Liver (tissue), 9 donors: Measurements from ENCODE around the gene KLF4. TPM values are rescaled to one million over a fixed set of nuclear protein-coding genes. Genes with fewer than 3 reads are reported as not detected.

Experiments
- DNase-seq: peaks from one replicate; pipeline ENCODE4 v3.0.0-alpha.2; 2017; ENCODE audit warnings: low spot score
- H3K27ac ChIP-seq, 2 donors: one replicate each; pipeline ENCODE4 v1.7.0; 2013; ENCODE audit warnings: inconsistent platforms in 2 of 2, low read length in 2 of 2, control low read depth in 1 of 2, low read depth in 1 of 2, mild to moderate bottlenecking in 1 of 2
- H3K27me3 ChIP-seq, 4 donors: one replicate each; pipeline versions ENCODE4 v1.6.1 to v1.7.0; 2013; ENCODE audit warnings: low read length in 3 of 4, inconsistent platforms in 1 of 4, mild to moderate bottlenecking in 1 of 4, moderate library complexity in 1 of 4; ENCODE audit not compliant: control insufficient read depth in 4 of 4, insufficient read depth in 4 of 4
- H3K36me3 ChIP-seq, 4 donors: one replicate each; pipeline versions ENCODE4 v1.6.1 to v1.7.0; 2013; ENCODE audit warnings: low read length in 3 of 4, mild to moderate bottlenecking in 3 of 4, low read depth in 1 of 4, moderate library complexity in 1 of 4; ENCODE audit not compliant: control insufficient read depth in 4 of 4, insufficient read depth in 3 of 4
- H3K4me1 ChIP-seq, 4 donors: one replicate each; pipeline versions ENCODE4 v1.6.1 to v1.7.0; 2013; ENCODE audit warnings: low read length in 3 of 4, mild to moderate bottlenecking in 3 of 4, moderate library complexity in 1 of 4; ENCODE audit not compliant: control insufficient read depth in 4 of 4, insufficient read depth in 4 of 4
- H3K4me3 ChIP-seq, 3 donors: one replicate each; pipeline versions ENCODE4 v1.6.1 to v1.7.0; 2013; ENCODE audit warnings: low read length in 3 of 3, control low read depth in 1 of 3, low read depth in 1 of 3, mild to moderate bottlenecking in 1 of 3
- H3K9ac ChIP-seq, 2 donors: one replicate each; pipeline ENCODE4 v1.7.0; 2013; ENCODE audit warnings: low read length in 2 of 2, mild to moderate bottlenecking in 2 of 2, moderate library complexity in 2 of 2, control low read depth in 1 of 2, low read depth in 1 of 2
- H3K9me3 ChIP-seq, 4 donors: one replicate each; pipeline versions ENCODE4 v1.6.1 to v1.7.0; 2013; ENCODE audit warnings: low read length in 3 of 4; ENCODE audit not compliant: control insufficient read depth in 4 of 4
- CTCF ChIP-seq: fragments of 150-350 bp; IDR thresholded peaks from 2 replicates; pipeline ENCODE4 v1.5.1; 2017; ENCODE audit warnings: improper control_type of control experiment, low read depth, low read length; ENCODE audit not compliant: missing input control
- EGR1 ChIP-seq, 2 donors: IDR thresholded peaks; 2 replicates each; pipeline ENCODE4 v1.6.1; 2016 to 2018; ENCODE audit warnings: antibody characterized with exemption in 2 of 2, low read depth in 2 of 2
- GABPA ChIP-seq, 2 donors: IDR thresholded peaks in 1 of 2; conservative IDR thresholded peaks in 1 of 2; 2 replicates each; pipeline ENCODE4 v1.6.1; 2016; ENCODE audit warnings: antibody characterized with exemption in 2 of 2, mild to moderate bottlenecking in 1 of 2, moderate library complexity in 1 of 2
- HNF4G ChIP-seq: IDR thresholded peaks from 2 replicates; pipeline ENCODE4 v1.6.1; 2016; ENCODE audit warnings: antibody characterized with exemption
- MAX ChIP-seq: IDR thresholded peaks from 2 replicates; pipeline ENCODE4 v1.6.1; 2016; ENCODE audit warnings: antibody characterized with exemption
- NR2F2 ChIP-seq: IDR thresholded peaks from 2 replicates; pipeline ENCODE4 v1.6.1; 2016; ENCODE audit warnings: antibody characterized with exemption
- RAD21 ChIP-seq, 2 donors: IDR thresholded peaks; 2 replicates each; pipeline ENCODE4 v1.6.1; 2016; ENCODE audit warnings: antibody characterized with exemption in 2 of 2, mild to moderate bottlenecking in 2 of 2
- REST ChIP-seq: IDR thresholded peaks from 2 replicates; pipeline ENCODE4 v1.6.1; 2016; ENCODE audit warnings: antibody characterized with exemption, mild to moderate bottlenecking
- SP1 ChIP-seq: IDR thresholded peaks from 2 replicates; pipeline ENCODE4 v1.6.1; 2018; ENCODE audit warnings: antibody characterized with exemption, mild to moderate bottlenecking
- YY1 ChIP-seq: IDR thresholded peaks from 2 replicates; pipeline ENCODE4 v1.6.1; 2016; ENCODE audit warnings: antibody characterized with exemption, mild to moderate bottlenecking
- ZBTB33 ChIP-seq: IDR thresholded peaks from 2 replicates; pipeline ENCODE4 v1.6.1; 2016; ENCODE audit warnings: antibody characterized with exemption
- WGBS: extraction: QIAGEN DNeasy Blood & Tissue Kit; methylation state at CpG from one replicate; pipeline ENCODE4 v1.1.7; 2013; 5-methylcytosine and 5-hydroxymethylcytosine counted together
- polyA plus RNA-seq, 2 donors: library from polyadenylated mRNA; stranded (reverse) in 1 of 2; unstranded in 1 of 2; fragments of 200-250 nt in 1 of 2; fragments of >200 nt in 1 of 2; fragmentation: Nextera tagmentation in 1 of 2; extraction: Ambion mirVana in 1 of 2; gene quantifications; one replicate each; pipeline versions ENCODE4 v1.2.1 to v1.2.3, GENCODE V29; 2013 to 2015
- total RNA-seq, 2 donors: library from RNA; depleted of rRNA; stranded (reverse); fragments of >200 nt; gene quantifications; one replicate each; pipeline ENCODE4 v1.2.3, GENCODE V29; 2014
- donor health status: healthy.
- donor health status: healthy.
- donor health status: healthy.
- donor health status: healthy.
- donor health status: healthy.

The KLF4 gene
- total and polyA plus RNA-seq, 4 donors: 1.1 to 7.4 (median 3.2) TPM

- H3K27ac ChIP-seq: no peak overlapping the region
These were observed 9.2 kb downstream of the KLF4 start for GRCh38 chr9:107480386-107480789.

More at GRCh38 chr9:107480386-107480789, 9.2 kb downstream of the KLF4 start:
- no peak for DNase-seq
- H3K4me1 ChIP-seq: no peaks in the 10 kb centered on the region
- WGBS: 59% methylated on average over 12 of the region's 12 CpGs
- H3K9me3 ChIP-seq: no peaks in the 10 kb centered on the region
- H3K36me3 ChIP-seq: no peaks in the 10 kb centered on the region
- TF ChIP-seq EGR1 (IDR thresholded peaks at IDR 0.05; ENCODE audit: low read depth in 2 of 2) (no peak), SP1 (no peak), REST (no peak), HNF4G (no peak), YY1 (no peak), MAX (no peak), NR2F2 (no peak), ZBTB33 (no peak), GABPA (IDR thresholded peaks at IDR 0.05 in 1 of 2, conservative IDR thresholded peaks at IDR 0.05 in 1 of 2) (no peak), RAD21 (IDR thresholded peaks at IDR 0.05) (no peak), CTCF (no peak)
- no peak overlapping the region for H3K4me3 ChIP-seq
- H3K9ac ChIP-seq: no peak overlapping the region
- H3K27me3 ChIP-seq: no peaks in the 10 kb centered on the region
